HG03196 (cell line): Measurements from ENCODE around the gene YEATS2.
"Not testable (repeated sequence)": the region's sequence is repeated elsewhere in the genome, so short reads cannot be mapped to it uniquely, and the experiment has no call there.

Experiments used
- ATAC-seq: cut with Tn5 transposase; IDR thresholded peaks from one replicate; pipeline ENCODE4 v1.9.1; 2021; ENCODE audit not compliant: unreplicated experiment

YEATS2 gene

DNA sequence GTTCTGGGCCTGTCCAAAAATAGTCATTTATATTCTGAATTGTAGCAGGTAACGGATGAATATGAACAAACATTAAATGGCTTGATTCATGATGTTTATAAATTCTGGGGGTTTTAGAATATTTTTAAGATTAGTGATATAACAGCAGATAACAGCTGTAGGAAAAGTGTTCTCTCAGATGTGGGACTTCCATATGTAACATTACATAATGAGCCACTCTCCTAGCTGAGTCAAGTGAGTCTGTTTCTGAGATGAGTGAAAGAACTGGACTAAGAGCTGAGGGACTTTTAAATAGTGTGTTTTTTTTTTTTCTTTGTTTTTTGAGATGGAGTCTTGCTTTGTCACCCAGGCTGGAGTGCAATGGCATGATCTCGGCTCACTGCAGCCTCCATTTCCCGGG is 13.9 kb downstream of the YEATS2 start:
- no peak for ATAC-seq

DNA sequence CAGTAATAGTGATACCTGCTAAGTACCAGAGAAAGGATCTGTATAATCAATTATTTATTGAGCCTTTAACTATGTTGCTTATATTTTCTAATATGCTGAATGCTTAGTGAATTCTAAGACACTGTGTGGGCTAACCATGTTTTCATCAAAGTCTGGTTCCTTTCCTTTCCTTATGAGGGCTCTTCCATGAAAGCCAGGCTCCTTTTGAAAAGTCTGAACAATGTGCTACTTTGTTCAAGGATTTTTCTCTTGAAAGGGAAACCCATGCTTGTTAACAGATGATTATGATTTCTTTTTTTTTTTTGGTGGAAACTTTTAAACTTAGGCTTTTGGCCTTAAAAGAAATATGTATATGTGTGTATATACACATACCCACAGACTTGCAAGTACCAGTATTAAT is 17.0 kb downstream of the YEATS2 start:
- ATAC-seq = no peak

- no peak for ATAC-seq
Measured at GRCh38 chr3:183718012-183718411, 20.4 kb downstream of the YEATS2 start.

DNA sequence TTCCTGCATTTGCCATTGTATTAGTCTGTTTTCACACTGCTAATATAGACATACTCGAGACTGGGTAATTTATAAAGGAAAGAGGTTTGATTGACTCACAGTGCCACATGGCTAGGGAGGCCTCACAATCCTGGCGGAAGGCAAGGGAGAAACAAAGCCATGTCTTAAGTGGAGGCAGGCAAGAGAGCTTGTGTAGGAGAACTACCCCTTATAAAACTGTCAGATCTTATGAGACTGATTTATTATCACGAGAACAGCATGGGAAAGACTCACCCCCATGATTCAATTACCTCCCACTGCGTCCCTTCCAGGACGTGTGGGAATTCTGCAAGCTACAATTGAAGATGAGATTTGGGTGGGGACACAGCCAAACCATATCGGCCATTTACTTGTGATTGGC is 27.8 kb downstream of the YEATS2 start:
- no peak for ATAC-seq

GRCh38 chr3:183728204-183728603 is 30.6 kb downstream of the YEATS2 start:
- no peak for ATAC-seq

DNA sequence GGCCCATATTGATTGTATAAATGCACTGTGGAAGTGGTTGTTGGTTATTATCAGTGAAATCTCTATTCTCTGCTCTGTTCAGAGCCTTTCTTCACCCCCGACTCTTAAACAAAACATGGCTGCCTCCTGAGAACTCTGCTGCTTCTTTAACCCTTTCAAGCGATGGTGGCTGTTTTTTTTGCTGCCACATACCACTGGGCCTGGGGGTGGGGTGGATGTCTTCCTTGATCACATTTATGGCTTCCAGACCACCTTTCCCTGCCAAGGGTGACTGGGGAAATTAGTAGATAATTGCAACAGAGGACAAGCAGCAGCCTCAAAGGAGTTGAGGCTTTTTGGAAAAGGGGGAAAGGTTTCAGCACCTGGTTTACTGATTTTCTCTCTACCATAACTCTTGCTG is 32.8 kb downstream of the YEATS2 start:
- ATAC-seq = no peak

GRCh38 chr3:183731611-183732010 is 34.0 kb downstream of the YEATS2 start:
- no peak for ATAC-seq

DNA sequence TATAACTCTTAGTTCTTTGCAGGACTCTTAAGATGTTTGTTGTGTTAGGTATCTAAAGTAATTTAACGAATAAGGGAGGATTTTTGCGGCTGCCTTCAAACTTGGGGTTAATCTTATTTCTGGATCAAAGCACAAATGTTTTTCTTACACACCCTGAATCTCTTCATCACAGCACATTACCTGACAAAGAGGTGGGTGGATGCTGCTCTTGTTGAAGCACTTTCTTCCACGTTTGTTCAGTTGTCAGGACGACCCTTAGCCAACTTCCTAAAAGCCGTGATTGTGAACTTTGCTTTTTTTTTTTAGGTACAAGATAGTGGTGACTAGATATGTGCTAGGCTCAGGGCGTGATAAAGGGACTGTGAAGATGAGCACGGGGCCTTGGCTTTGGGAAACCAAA is 36.0 kb downstream of the YEATS2 start:
- no peak for ATAC-seq

- ATAC-seq = no peak
Measured at GRCh38 chr3:183734750-183735494, 37.3 kb downstream of the YEATS2 start.

DNA sequence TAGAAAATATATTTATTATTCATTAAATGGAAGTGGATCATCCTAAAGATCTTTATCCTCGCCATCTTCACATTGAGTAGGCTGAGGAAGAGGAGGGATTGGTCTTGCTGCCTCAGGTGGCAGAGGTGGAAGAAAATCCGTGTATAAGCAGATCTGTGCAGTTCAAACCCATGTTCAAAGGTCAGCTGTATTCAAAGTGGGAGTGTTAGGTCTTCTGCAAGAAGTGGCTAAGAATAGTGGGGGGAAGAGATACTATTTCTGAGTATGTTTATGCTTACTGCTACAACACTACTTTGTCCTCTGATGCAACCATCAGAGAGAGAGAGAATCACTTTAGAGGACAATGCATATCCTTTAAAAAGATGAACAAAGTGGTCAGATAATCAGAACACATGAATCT is 39.5 kb downstream of the YEATS2 start:
- ATAC-seq = no peak

GRCh38 chr3:183740154-183740553 is 42.6 kb downstream of the YEATS2 start:
- ATAC-seq = not testable (repeated sequence)

DNA sequence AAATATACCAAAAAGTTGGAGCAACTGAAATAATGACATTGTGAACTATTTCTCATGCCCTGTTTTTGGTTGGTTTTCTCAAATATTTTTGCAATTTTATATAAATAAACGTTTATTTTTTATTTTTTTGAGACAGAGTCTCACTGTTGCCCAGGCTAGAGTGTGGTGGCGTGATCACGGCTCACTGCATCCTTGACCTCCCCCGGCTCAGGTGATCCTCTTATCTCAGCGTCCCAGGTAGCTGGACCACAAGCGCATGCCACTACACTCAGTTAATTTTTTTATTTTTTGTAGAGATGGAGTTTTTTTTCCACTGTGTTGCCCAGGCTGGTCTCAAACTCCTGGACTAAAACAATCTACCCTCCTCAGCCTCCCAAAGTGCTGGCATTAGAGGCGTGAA is 45.6 kb downstream of the YEATS2 start:
- ATAC-seq = no peak

DNA sequence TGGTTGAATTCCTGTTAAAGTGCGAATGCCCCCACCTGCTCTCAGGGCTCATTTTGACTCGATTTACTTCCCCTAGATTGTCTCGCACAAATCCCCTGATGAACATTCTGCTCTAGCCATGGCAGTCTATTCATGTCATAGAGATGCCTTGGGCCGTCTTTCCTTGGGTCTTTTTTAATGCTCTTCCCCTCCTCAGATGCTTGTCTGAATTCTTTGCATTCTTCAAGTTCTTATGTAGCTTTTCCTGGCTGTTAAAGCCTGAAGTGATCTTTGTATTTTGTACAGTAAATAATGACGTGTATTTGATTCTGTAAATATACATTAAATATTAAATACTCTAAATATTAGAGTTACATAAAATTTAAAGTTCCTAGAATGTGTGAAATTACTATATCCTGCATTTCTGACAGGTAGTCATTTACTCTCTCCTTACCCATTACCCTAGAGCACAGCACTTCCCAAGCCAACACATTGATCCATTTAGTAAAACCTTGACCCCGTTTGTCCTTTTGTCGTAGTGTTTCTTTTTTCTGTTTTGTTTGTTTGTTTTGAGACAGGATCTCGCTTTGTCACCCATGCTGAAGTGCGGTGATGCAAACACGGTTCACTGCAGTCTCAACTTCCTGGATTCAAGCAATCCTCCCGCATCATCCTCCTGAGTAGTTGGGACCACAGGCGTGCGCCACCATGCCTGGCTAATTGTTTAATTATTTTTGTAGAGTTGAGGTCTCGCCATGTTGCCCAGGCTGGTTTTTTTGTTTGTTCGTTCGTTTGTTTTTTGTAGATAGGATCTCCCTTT is 47.9 kb downstream of the YEATS2 start:
- ATAC-seq = no peak

GRCh38 chr3:183754052-183754451 is 56.5 kb downstream of the YEATS2 start:
- no peak for ATAC-seq

DNA sequence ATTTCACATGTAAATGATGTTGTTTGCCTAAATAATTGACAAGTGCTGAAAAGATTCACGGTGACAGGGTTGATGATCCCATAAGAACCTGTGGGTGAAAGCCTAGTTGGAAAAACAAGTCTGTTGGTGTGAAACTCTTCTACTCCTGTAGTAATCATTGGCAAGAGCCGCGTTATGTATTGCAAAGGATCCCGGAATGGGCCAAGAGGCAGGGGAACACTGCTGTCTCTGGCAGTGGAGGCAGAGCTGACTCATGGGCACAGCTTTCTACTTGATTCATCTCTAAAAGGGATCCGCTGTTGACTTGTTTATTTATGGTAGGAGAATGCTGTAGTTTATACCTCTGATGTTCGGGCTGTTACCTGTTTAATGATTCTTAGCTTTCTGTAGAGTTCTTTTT is 64.7 kb downstream of the YEATS2 start:
- ATAC-seq = no peak

GRCh38 chr3:183764847-183765731 is 67.5 kb downstream of the YEATS2 start:
- no peak for ATAC-seq

GRCh38 chr3:183766107-183766506 is 68.5 kb downstream of the YEATS2 start:
- no peak for ATAC-seq

DNA sequence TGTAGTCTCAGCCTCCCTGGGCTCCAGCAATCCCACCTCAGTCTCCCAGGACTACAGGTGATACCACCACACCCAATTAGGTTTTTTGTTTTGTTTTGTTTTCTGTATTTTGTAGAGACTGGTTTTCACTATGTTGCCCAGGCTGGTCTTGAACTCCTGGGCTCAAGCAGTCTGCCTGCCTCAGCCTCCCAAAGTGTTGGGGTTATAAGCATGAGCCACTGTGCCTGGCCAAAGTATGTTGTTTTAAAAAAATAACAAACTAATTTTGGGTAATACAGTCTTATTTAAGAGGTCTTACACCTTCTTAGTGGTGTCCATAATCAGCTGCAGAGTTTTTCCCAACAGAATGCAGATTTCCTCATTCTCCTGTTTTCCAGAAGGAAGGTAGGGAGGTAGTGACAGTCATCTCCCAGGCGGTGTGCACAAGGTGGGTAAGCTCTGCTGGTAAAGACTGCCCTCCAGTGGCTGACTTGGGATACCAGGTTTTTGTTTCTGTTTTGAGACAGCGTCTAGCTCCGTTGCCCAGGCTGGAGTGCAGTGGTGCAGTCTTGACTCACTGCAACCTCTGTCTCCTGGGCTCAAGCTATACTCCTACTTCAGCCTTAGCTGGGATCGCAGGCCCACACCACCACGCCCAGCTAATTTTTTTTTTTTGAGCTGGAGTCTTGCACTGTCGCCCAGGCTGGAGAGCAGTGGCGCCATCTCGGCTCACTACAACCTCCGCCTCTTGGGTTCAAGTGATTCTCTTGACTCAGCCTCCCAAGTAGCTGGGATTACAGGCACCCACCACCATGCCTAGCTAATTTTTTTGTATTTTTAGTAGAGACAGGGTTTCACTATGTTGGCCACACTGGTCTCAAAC is 69.4 kb downstream of the YEATS2 start:
- no peak for ATAC-seq

GRCh38 chr3:183768114-183768513 is 70.5 kb downstream of the YEATS2 start:
- no peak for ATAC-seq

- no peak for ATAC-seq
Measured at GRCh38 chr3:183769453-183769852, 71.9 kb downstream of the YEATS2 start.

- no peak for ATAC-seq
Measured at GRCh38 chr3:183774631-183775030, 77.0 kb downstream of the YEATS2 start.
